ENCODE data around the gene MAD1L1.

MAD1L1 gene

GRCh38 chr7:2143981-2144595 lies 88.7 kb downstream of the MAD1L1 start:
- no peaks in the 10 kb centered on the region for H3K27me3 Mint-ChIP-seq
- H3K27ac Mint-ChIP-seq, result no peak overlapping the region
- H3K4me3 Mint-ChIP-seq, result no peak overlapping the region
- H3K4me1 Mint-ChIP-seq, result no peaks in the 10 kb centered on the region
- no peaks in the 10 kb centered on the region for H3K9me3 Mint-ChIP-seq
- peaks cover 2% of the 10 kb centered on the region for H3K36me3 Mint-ChIP-seq

- Mint-ChIP-seq H3K4me3 (no peak overlapping the region), H3K36me3 (peaks cover 2% of the 10 kb centered on the region), H3K27me3 (no peaks in the 10 kb centered on the region), H3K9me3 (no peaks in the 10 kb centered on the region), H3K27ac (no peak overlapping the region), H3K4me1 (peaks cover 2% of the 10 kb centered on the region)
Measured at GRCh38 chr7:2143450-2143849, 89.3 kb downstream of the MAD1L1 start.

- H3K27ac Mint-ChIP-seq, result no peak overlapping the region
- H3K9me3 Mint-ChIP-seq, result no peaks in the 10 kb centered on the region
- H3K4me3 Mint-ChIP-seq, result no peak overlapping the region
- peaks cover 2% of the 10 kb centered on the region for H3K36me3 Mint-ChIP-seq
- H3K27me3 Mint-ChIP-seq, result no peaks in the 10 kb centered on the region
- H3K4me1 Mint-ChIP-seq, result peaks cover 9% of the 10 kb centered on the region
Measured at GRCh38 chr7:2142386-2142785, 90.4 kb downstream of the MAD1L1 start.

GRCh38 chr7:2141651-2142050 lies 91.1 kb downstream of the MAD1L1 start:
- no peak overlapping the region for H3K27ac Mint-ChIP-seq
- H3K4me3 Mint-ChIP-seq, result no peak overlapping the region
- no peaks in the 10 kb centered on the region for H3K9me3 Mint-ChIP-seq
- H3K36me3 Mint-ChIP-seq, result peaks cover 2% of the 10 kb centered on the region
- peaks cover 9% of the 10 kb centered on the region for H3K4me1 Mint-ChIP-seq
- no peaks in the 10 kb centered on the region for H3K27me3 Mint-ChIP-seq

- H3K4me1 Mint-ChIP-seq, result peaks cover 9% of the 10 kb centered on the region
- peaks cover 2% of the 10 kb centered on the region for H3K36me3 Mint-ChIP-seq
Measured at GRCh38 chr7:2141021-2141410, 91.7 kb downstream of the MAD1L1 start.

GRCh38 chr7:2140216-2141020 lies 92.3 kb downstream of the MAD1L1 start:
- Mint-ChIP-seq H3K27me3 (no peaks in the 10 kb centered on the region), H3K4me3 (peak overlapping the region; percentile 43), H3K36me3 (peaks cover 2% of the 10 kb centered on the region), H3K9me3 (no peaks in the 10 kb centered on the region), H3K27ac (no peak overlapping the region), H3K4me1 (peaks cover 9% of the 10 kb centered on the region)

More at GRCh38 chr7:2141021-2141410, 91.7 kb downstream of the MAD1L1 start:
- H3K27me3 Mint-ChIP-seq, result no peaks in the 10 kb centered on the region
- no peak overlapping the region for H3K27ac Mint-ChIP-seq
- no peak overlapping the region for H3K4me3 Mint-ChIP-seq
- no peaks in the 10 kb centered on the region for H3K9me3 Mint-ChIP-seq

GRCh38 chr7:2139004-2139699 lies 93.6 kb downstream of the MAD1L1 start:
- H3K27me3 Mint-ChIP-seq, result no peaks in the 10 kb centered on the region

GRCh38 chr7:2138146-2138765 lies 94.5 kb downstream of the MAD1L1 start:
- peak overlapping the region; percentile 83 for H3K27ac Mint-ChIP-seq
- no peaks in the 10 kb centered on the region for H3K27me3 Mint-ChIP-seq
- no peaks in the 10 kb centered on the region for H3K9me3 Mint-ChIP-seq
- H3K4me1 Mint-ChIP-seq, result peaks cover 9% of the 10 kb centered on the region
- peak overlapping the region; percentile 70 for H3K4me3 Mint-ChIP-seq
- H3K36me3 Mint-ChIP-seq, result no peaks in the 10 kb centered on the region

More at GRCh38 chr7:2139004-2139699, 93.6 kb downstream of the MAD1L1 start:
- Mint-ChIP-seq H3K4me1 (peaks cover 9% of the 10 kb centered on the region), H3K36me3 (peaks cover 2% of the 10 kb centered on the region), H3K27ac (no peak overlapping the region), H3K9me3 (no peaks in the 10 kb centered on the region), H3K4me3 (no peak overlapping the region)

GRCh38 chr7:2134740-2135139 lies 98.0 kb downstream of the MAD1L1 start:
- Mint-ChIP-seq H3K36me3 (no peaks in the 10 kb centered on the region), H3K27me3 (no peaks in the 10 kb centered on the region), H3K27ac (no peak overlapping the region), H3K4me1 (peaks cover 9% of the 10 kb centered on the region), H3K9me3 (no peaks in the 10 kb centered on the region), H3K4me3 (no peak overlapping the region)

- H3K27me3 Mint-ChIP-seq, result no peaks in the 10 kb centered on the region
- no peaks in the 10 kb centered on the region for H3K4me1 Mint-ChIP-seq
- peaks cover 1% of the 10 kb centered on the region for H3K36me3 Mint-ChIP-seq
- H3K27ac Mint-ChIP-seq, result no peak overlapping the region
- H3K9me3 Mint-ChIP-seq, result no peaks in the 10 kb centered on the region
- no peak overlapping the region for H3K4me3 Mint-ChIP-seq
Measured at GRCh38 chr7:2132243-2132642, 100.5 kb downstream of the MAD1L1 start.

- peaks cover 1% of the 10 kb centered on the region for H3K36me3 Mint-ChIP-seq
- no peaks in the 10 kb centered on the region for H3K27me3 Mint-ChIP-seq
- H3K4me1 Mint-ChIP-seq, result no peaks in the 10 kb centered on the region
- no peak overlapping the region for H3K4me3 Mint-ChIP-seq
- no peaks in the 10 kb centered on the region for H3K9me3 Mint-ChIP-seq
- H3K27ac Mint-ChIP-seq, result no peak overlapping the region
Measured at GRCh38 chr7:2131800-2132199, 100.9 kb downstream of the MAD1L1 start.

- Mint-ChIP-seq H3K27ac (no peak overlapping the region), H3K9me3 (no peaks in the 10 kb centered on the region)
Measured at GRCh38 chr7:2131341-2131740, 101.4 kb downstream of the MAD1L1 start.

GRCh38 chr7:2130096-2130375 lies 102.7 kb downstream of the MAD1L1 start:
- Mint-ChIP-seq H3K27ac (no peak overlapping the region), H3K36me3 (peaks cover 1% of the 10 kb centered on the region), H3K4me1 (no peaks in the 10 kb centered on the region), H3K27me3 (no peaks in the 10 kb centered on the region), H3K4me3 (no peak overlapping the region), H3K9me3 (no peaks in the 10 kb centered on the region)

More at GRCh38 chr7:2131341-2131740, 101.4 kb downstream of the MAD1L1 start:
- Mint-ChIP-seq H3K36me3 (peaks cover 1% of the 10 kb centered on the region), H3K27me3 (no peaks in the 10 kb centered on the region), H3K4me3 (no peak overlapping the region), H3K4me1 (no peaks in the 10 kb centered on the region)

- Mint-ChIP-seq H3K36me3 (peaks cover 1% of the 10 kb centered on the region), H3K9me3 (no peaks in the 10 kb centered on the region), H3K4me3 (no peak overlapping the region), H3K4me1 (no peaks in the 10 kb centered on the region), H3K27me3 (no peaks in the 10 kb centered on the region), H3K27ac (no peak overlapping the region)
Measured at GRCh38 chr7:2129323-2130095, 103.2 kb downstream of the MAD1L1 start.

GRCh38 chr7:2128601-2129322 lies 104.0 kb downstream of the MAD1L1 start:
- Mint-ChIP-seq H3K4me1 (no peaks in the 10 kb centered on the region), H3K27ac (no peak overlapping the region), H3K4me3 (no peak overlapping the region), H3K36me3 (peaks cover 1% of the 10 kb centered on the region), H3K9me3 (no peaks in the 10 kb centered on the region), H3K27me3 (no peaks in the 10 kb centered on the region)

Data from activated naive CD4-positive, alpha-beta T cell treated with anti-CD3 and anti-CD28 coated beads, Interleukin-2, amount 50 U/mL, for 24 hours (primary cell).